SH-SY5Y (cell line): ENCODE measurements around the gene MEI4.

Source experiments
- GATA2 ChIP-seq: IDR thresholded peaks from 2 replicates; pipeline ENCODE4 v1.6.1; 2011; ENCODE audit warnings: mild to moderate bottlenecking, low read depth, low read length
- GATA3 ChIP-seq: IDR thresholded peaks from 2 replicates; pipeline ENCODE4 v1.6.1; 2011; ENCODE audit warnings: low read depth, mild to moderate bottlenecking, low read length, moderate library complexity

Gene MEI4

GRCh38 chr6:77834591-77834996 lies 181.8 kb downstream of the MEI4 start:
- TF ChIP-seq GATA3 (no peak), GATA2 (no peak)

GRCh38 chr6:77837034-77837784 lies 184.4 kb downstream of the MEI4 start:
- TF ChIP-seq GATA3, result no peak
- no peak for TF ChIP-seq GATA2

GRCh38 chr6:77839292-77839691 lies 186.5 kb downstream of the MEI4 start:
- TF ChIP-seq GATA2 (no peak), GATA3 (no peak)

- TF ChIP-seq GATA2, result no peak
- TF ChIP-seq GATA3, result no peak
These were observed 192.0 kb downstream of the MEI4 start for GRCh38 chr6:77844822-77845221.

DNA sequence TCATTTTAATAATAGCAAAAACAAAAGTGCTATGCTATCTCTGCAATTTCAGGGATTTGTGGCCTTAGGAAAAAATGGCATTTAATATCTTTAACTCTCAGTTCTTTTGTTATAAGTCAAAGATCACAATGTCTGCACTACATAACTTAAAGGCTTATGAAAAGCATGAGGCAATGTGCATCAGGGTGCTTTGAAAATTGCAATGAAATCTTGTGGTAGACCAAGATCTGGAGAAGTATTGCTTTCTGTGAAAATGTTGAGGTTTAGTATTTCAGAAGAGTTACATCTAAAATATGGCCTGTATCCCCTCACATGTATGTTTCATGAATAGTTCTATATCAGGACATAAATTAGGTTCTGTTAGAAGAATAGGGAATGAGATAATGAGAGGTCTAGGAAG lies 200.6 kb downstream of the MEI4 start:
- TF ChIP-seq GATA2 (no peak), GATA3 (no peak)

GRCh38 chr6:77856391-77856790 lies 203.6 kb downstream of the MEI4 start:
- TF ChIP-seq GATA2 (no peak), GATA3 (no peak)

- TF ChIP-seq GATA2 (no peak), GATA3 (no peak)
These were observed 204.6 kb downstream of the MEI4 start for GRCh38 chr6:77857421-77857820.

- no peak for TF ChIP-seq GATA3
- TF ChIP-seq GATA2, result no peak
These were observed 223.5 kb downstream of the MEI4 start for GRCh38 chr6:77876300-77876699.

- TF ChIP-seq GATA2 (no peak), GATA3 (no peak)
These were observed 226.7 kb downstream of the MEI4 start for GRCh38 chr6:77879527-77879926.

DNA sequence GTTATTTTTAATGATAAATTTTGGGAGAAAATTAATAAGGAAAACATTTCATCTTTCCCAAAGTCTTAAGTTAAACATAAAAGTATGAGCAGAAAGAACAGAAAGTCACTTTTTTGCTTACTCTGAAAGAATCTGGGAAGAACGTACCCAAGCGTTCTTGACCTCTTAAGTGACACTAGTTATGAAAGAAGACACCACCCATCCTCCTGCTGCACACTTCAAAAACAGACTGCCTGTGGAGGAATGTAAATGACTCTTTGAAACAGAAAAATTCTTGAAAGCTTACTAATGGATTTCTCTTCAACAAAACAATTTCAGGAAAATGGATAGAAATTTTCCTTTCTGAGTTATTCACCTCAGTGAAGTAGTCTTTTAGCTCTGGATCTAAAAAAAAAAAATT lies 227.7 kb downstream of the MEI4 start:
- TF ChIP-seq GATA3, result no peak
- no peak for TF ChIP-seq GATA2

GRCh38 chr6:77883851-77884250 lies 231.0 kb downstream of the MEI4 start:
- TF ChIP-seq GATA3, result no peak

- TF ChIP-seq GATA3 (no peak), GATA2 (no peak)
These were observed 240.6 kb downstream of the MEI4 start for GRCh38 chr6:77893391-77893790.

DNA sequence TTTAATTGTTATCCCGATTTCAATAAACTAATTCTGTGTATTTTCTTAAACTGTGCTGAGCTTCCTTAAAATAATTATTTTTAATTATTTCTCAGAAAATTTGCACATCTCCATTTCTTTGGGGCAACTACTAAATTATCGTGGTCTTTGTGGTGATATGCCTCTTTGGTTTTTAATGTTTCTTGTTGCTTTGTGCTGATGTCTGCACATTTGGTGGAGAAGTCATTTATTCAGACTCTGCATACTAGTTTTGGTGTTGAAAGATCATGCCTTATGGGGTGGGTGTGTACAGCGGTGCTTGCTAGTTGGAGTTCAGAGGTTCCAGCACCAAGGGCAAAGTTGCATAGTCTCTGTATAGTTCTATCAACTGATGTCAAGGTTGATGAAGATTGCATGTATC lies 253.2 kb downstream of the MEI4 start:
- TF ChIP-seq GATA2 (no peak), GATA3 (no peak)

DNA sequence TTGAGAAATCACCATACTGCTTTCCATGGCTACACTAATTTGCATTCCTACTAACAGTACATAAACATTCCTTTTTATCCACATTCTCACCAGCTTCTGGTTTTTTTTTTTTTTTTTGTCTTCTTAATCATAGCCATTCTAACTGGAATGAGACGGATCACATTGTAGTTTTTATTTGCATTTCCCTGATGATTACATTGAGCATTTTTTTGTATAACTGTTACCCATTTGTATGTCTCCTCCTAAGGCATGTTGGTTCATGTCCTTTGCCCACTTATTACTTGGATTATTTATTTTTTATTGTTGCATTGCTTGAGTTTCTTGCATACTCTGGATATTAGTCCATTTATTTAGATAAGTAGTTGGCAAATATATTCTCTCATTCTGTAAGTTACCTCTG lies 258.0 kb downstream of the MEI4 start:
- no peak for TF ChIP-seq GATA3
- TF ChIP-seq GATA2, result no peak

DNA sequence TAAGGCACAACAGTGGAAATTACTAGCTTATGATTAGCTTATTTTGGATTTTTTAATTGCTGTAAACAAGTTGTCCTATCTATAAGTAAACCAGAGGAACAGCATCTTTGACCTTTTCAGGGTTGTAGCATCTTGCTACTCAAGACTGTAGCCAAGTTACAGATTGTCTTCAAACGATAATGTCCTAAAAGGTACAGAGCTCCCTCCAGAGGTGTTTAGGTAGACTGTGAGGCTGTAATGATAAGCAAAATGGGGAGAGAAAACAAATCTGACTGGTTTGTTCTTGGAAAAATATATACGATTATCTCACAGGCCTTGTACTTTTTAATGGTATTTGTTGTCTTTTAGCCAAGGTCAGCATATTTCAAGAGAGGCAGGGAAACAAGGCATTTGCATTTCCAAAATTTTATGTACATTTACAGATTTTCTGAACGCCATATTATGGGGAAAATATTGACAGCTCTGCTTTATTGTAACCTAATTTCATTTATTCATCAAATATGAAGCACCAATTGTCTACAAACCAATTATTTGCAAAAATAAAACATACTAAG lies 273.4 kb downstream of the MEI4 start:
- TF ChIP-seq GATA3 (no peak), GATA2 (no peak)
